Limb (tissue), 2 donors: ENCODE results near the gene MAPKAP1.
"Not testable (repeated sequence)": the region's sequence is repeated elsewhere in the genome, so short reads cannot be mapped to it uniquely, and the experiment has no call there.

Source experiments
- DNase-seq, 2 donors: peaks; one replicate each; pipeline ENCODE4 v3.0.0-alpha.2; 2016; ENCODE audit errors: extremely low spot score in 2 of 2

The MAPKAP1 gene

GRCh38 chr9:125566051-125566450, 141.0 kb downstream of the MAPKAP1 start:
- DNase-seq: not testable (repeated sequence)

- no peak for DNase-seq
Measured at GRCh38 chr9:125565126-125565525, 141.9 kb downstream of the MAPKAP1 start.

- no peak for DNase-seq
Measured at GRCh38 chr9:125564631-125565030, 142.4 kb downstream of the MAPKAP1 start.

GRCh38 chr9:125561509-125562148, 145.4 kb downstream of the MAPKAP1 start:
- DNase-seq: no peak

- DNase-seq: no peak
Measured at GRCh38 chr9:125559894-125560293, 147.1 kb downstream of the MAPKAP1 start.

- DNase-seq: no peak
Measured at GRCh38 chr9:125559194-125559593, 147.8 kb downstream of the MAPKAP1 start.

- DNase-seq: peak; percentile 51 to 59
Measured at GRCh38 chr9:125558453-125559092, 148.4 kb downstream of the MAPKAP1 start.

- DNase-seq: no peak
Measured at GRCh38 chr9:125556046-125556721, 150.8 kb downstream of the MAPKAP1 start.

- no peak for DNase-seq
Measured at GRCh38 chr9:125554726-125555125, 152.3 kb downstream of the MAPKAP1 start.

- DNase-seq: no peak
Measured at GRCh38 chr9:125551781-125552180, 155.2 kb downstream of the MAPKAP1 start.

GRCh38 chr9:125549891-125550885, 156.8 kb downstream of the MAPKAP1 start:
- peak in 1 of 2 donors; percentile 49 for DNase-seq

- peak; percentile 68 to 85 for DNase-seq
Measured at GRCh38 chr9:125549465-125549871, 157.5 kb downstream of the MAPKAP1 start.

GRCh38 chr9:125549039-125549438, 158.0 kb downstream of the MAPKAP1 start:
- no peak for DNase-seq

GRCh38 chr9:125548141-125548540, 158.9 kb downstream of the MAPKAP1 start:
- no peak for DNase-seq

- DNase-seq: no peak
Measured at GRCh38 chr9:125547368-125547767, 159.6 kb downstream of the MAPKAP1 start.

- no peak for DNase-seq
Measured at GRCh38 chr9:125545845-125546244, 161.2 kb downstream of the MAPKAP1 start.

- DNase-seq: peak; percentile 71 to 81
Measured at GRCh38 chr9:125544988-125545651, 161.9 kb downstream of the MAPKAP1 start.

GRCh38 chr9:125544484-125544883, 162.5 kb downstream of the MAPKAP1 start:
- peak in 1 of 2 donors; percentile 34 for DNase-seq

GRCh38 chr9:125541840-125542243, 165.2 kb downstream of the MAPKAP1 start:
- DNase-seq: peak in 1 of 2 donors; percentile 63

GRCh38 chr9:125540497-125540896, 166.5 kb downstream of the MAPKAP1 start:
- no peak for DNase-seq

- no peak for DNase-seq
Measured at GRCh38 chr9:125538092-125538473, 168.9 kb downstream of the MAPKAP1 start.
